OCI-LY1 (cell line): ENCODE results near the gene FBXO11.

Experiments
- H2AFZ ChIP-seq: fragments of 200-600 bp; sonication (generic), shearing (Covaris generic); 2 replicates; pipeline ENCODE4 v1.6.0; 2014; ENCODE audit warnings: antibody characterized with exemption, mild to moderate bottlenecking, low read length
- H3F3A ChIP-seq: fragments of 200-600 bp; sonication (generic), shearing (Covaris generic); 2 replicates; pipeline ENCODE4 v1.6.0; 2014; ENCODE audit warnings: mild to moderate bottlenecking, antibody characterized with exemption, low read length, moderate library complexity; ENCODE audit not compliant: insufficient read depth
- H3K27ac ChIP-seq: fragments of 200-600 bp; sonication (generic); 2 replicates; pipeline ENCODE4 v1.5.1; 2014; ENCODE audit warnings: low read length, mixed run types, mild to moderate bottlenecking, low read depth; ENCODE audit not compliant: poor library complexity, severe bottlenecking
- H3K27me3 ChIP-seq: fragments of 200-600 bp; sonication (generic); 2 replicates; pipeline ENCODE4 v1.6.0; 2014; ENCODE audit warnings: antibody characterized with exemption, mild to moderate bottlenecking, low read length, moderate library complexity; ENCODE audit not compliant: insufficient read depth
- H3K36me3 ChIP-seq: fragments of 200-600 bp; sonication (generic); 2 replicates; pipeline ENCODE4 v1.6.1; 2014; ENCODE audit warnings: mild to moderate bottlenecking, antibody characterized with exemption, low read length, moderate library complexity, mixed read lengths; ENCODE audit not compliant: insufficient read depth
- H3K4me1 ChIP-seq: fragments of 200-600 bp; sonication (generic); 2 replicates; pipeline ENCODE4 v1.5.1; 2014; ENCODE audit warnings: mild to moderate bottlenecking, low read length, moderate library complexity; ENCODE audit not compliant: insufficient read depth, severe bottlenecking
- H3K4me2 ChIP-seq: fragments of 200-600 bp; sonication (generic), shearing (Covaris generic); 2 replicates; pipeline ENCODE4 v1.6.1; 2014; ENCODE audit warnings: low read length
- H3K4me3 ChIP-seq: fragments of 200-600 bp; sonication (generic); 2 replicates; pipeline ENCODE4 v1.5.1; 2014; ENCODE audit warnings: low read length, low read depth, mild to moderate bottlenecking, mixed read lengths; ENCODE audit not compliant: poor library complexity, severe bottlenecking
- H3K79me2 ChIP-seq: fragments of 200-600 bp; shearing (Covaris generic); 2 replicates; pipeline ENCODE4 v1.6.1; 2016; ENCODE audit warnings: mixed run types, low read length, mixed read lengths; ENCODE audit not compliant: insufficient read depth
- H3K9ac ChIP-seq: fragments of 200-600 bp; sonication (generic), shearing (Covaris generic); 2 replicates; pipeline ENCODE4 v1.6.1; 2014; ENCODE audit warnings: mild to moderate bottlenecking, low read length, mixed read lengths
- H3K9me2 ChIP-seq: fragments of 200-600 bp; sonication (generic), shearing (Covaris generic); 2 replicates; pipeline ENCODE4 v1.6.1; 2014; ENCODE audit warnings: low read depth, mild to moderate bottlenecking, low read length, mixed read lengths
- H3K9me3 ChIP-seq: fragments of 200-600 bp; shearing (Covaris generic); 2 replicates; pipeline ENCODE4 v1.6.1; 2014; ENCODE audit warnings: low read length, mixed read lengths
- H4K20me1 ChIP-seq: fragments of 200-600 bp; sonication (generic), shearing (Covaris generic); 2 replicates; pipeline ENCODE4 v1.6.0; 2016; ENCODE audit warnings: mild to moderate bottlenecking, low read length; ENCODE audit not compliant: insufficient read depth
- EZH2 ChIP-seq: fragments of 200-600 bp; sonication (generic), shearing (Covaris generic); IDR thresholded peaks from 2 replicates; pipeline ENCODE4 v1.8.0; 2017; ENCODE audit warnings: borderline replicate concordance, mixed run types, mild to moderate bottlenecking, antibody characterized with exemption, low read length, moderate library complexity, mixed read lengths
- TF ChIP-seq, protein P1 (sequence below): fragments of 200-600 bp; sonication (generic), shearing (Covaris generic); IDR thresholded peaks from 2 replicates; pipeline ENCODE4 v1.5.1; 2017; ENCODE audit warnings: mild to moderate bottlenecking, antibody characterized with exemption, low read length, moderate library complexity, mixed read lengths

Gene FBXO11

DNA sequence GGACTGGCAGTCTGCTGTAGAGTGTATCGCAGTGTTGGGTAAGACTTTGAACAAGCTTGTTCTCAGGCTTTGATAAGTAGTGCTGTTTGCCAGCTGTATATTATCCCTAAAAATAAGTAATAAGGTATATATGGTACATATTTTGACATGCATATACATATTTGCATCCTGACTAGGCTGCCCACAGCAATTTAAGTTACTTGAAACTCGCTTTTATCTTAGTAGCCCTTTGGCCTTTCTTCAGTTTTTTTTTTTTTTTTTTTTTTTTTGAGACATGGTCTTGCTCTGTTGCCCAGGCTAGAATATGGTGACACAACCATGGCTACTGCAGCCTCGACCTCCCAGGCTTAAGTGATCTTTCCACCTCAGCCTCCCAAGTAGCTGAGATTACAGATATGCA lies 105.2 kb downstream of the FBXO11 start:
- Histone ChIP-seq H3K27ac (no peak overlapping the region), H3K4me1 (no peaks in the 10 kb centered on the region), H3K9me2 (no peaks in the 10 kb centered on the region), H2AFZ (no peak overlapping the region), H3K36me3 (peaks cover 100% of the 10 kb centered on the region), H3K27me3 (no peaks in the 10 kb centered on the region), H3K9me3 (peaks cover 4% of the 10 kb centered on the region; the same call in 1 of the 2 replicates), H3K79me2 (peaks cover 17% of the 10 kb centered on the region), H3F3A (peaks cover 1% of the 10 kb centered on the region; the same call in 1 of the 2 replicates), H3K9ac (no peak overlapping the region), H3K4me3 (no peak overlapping the region), H4K20me1 (no peaks in the 10 kb centered on the region), H3K4me2 (no peak overlapping the region)
- TF ChIP-seq, protein P1, sequence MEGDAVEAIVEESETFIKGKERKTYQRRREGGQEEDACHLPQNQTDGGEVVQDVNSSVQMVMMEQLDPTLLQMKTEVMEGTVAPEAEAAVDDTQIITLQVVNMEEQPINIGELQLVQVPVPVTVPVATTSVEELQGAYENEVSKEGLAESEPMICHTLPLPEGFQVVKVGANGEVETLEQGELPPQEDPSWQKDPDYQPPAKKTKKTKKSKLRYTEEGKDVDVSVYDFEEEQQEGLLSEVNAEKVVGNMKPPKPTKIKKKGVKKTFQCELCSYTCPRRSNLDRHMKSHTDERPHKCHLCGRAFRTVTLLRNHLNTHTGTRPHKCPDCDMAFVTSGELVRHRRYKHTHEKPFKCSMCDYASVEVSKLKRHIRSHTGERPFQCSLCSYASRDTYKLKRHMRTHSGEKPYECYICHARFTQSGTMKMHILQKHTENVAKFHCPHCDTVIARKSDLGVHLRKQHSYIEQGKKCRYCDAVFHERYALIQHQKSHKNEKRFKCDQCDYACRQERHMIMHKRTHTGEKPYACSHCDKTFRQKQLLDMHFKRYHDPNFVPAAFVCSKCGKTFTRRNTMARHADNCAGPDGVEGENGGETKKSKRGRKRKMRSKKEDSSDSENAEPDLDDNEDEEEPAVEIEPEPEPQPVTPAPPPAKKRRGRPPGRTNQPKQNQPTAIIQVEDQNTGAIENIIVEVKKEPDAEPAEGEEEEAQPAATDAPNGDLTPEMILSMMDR, result no peak
- no peak for TF ChIP-seq EZH2

DNA sequence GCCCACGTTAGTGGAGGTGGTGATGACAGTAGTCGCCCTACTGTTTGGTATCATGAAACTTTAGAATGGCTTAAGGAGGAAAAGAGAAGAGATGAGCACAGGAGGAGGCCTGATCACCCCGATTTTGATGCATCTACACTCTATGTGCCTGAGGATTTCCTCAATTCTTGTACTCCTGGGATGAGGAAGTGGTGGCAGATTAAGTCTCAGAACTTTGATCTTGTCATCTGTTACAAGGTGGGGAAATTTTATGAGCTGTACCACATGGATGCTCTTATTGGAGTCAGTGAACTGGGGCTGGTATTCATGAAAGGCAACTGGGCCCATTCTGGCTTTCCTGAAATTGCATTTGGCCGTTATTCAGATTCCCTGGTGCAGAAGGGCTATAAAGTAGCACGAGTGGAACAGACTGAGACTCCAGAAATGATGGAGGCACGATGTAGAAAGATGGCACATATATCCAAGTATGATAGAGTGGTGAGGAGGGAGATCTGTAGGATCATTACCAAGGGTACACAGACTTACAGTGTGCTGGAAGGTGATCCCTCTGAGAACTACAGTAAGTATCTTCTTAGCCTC lies 107.2 kb downstream of the FBXO11 start:
- Histone ChIP-seq H4K20me1 (no peaks in the 10 kb centered on the region), H3K4me3 (no peak overlapping the region), H2AFZ (no peak overlapping the region), H3K36me3 (peaks cover 100% of the 10 kb centered on the region), H3K9me3 (peaks cover 4% of the 10 kb centered on the region; the same call in 1 of the 2 replicates), H3K27me3 (no peaks in the 10 kb centered on the region), H3K4me1 (no peaks in the 10 kb centered on the region), H3F3A (no peaks in the 10 kb centered on the region), H3K27ac (no peak overlapping the region), H3K9ac (no peak overlapping the region), H3K4me2 (no peak overlapping the region), H3K9me2 (no peaks in the 10 kb centered on the region), H3K79me2 (peaks cover 31% of the 10 kb centered on the region)
- TF ChIP-seq, protein P1, result no peak
- TF ChIP-seq EZH2, result no peak

DNA sequence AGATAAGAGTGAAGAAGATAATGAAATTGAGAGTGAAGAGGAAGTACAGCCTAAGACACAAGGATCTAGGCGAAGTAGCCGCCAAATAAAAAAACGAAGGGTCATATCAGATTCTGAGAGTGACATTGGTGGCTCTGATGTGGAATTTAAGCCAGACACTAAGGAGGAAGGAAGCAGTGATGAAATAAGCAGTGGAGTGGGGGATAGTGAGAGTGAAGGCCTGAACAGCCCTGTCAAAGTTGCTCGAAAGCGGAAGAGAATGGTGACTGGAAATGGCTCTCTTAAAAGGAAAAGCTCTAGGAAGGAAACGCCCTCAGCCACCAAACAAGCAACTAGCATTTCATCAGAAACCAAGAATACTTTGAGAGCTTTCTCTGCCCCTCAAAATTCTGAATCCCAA lies 107.7 kb downstream of the FBXO11 start:
- TF ChIP-seq, protein P1, result no peak
- TF ChIP-seq EZH2, result no peak
- no peaks in the 10 kb centered on the region for H3F3A ChIP-seq
- H3K9ac ChIP-seq, result no peak overlapping the region
- no peaks in the 10 kb centered on the region for H4K20me1 ChIP-seq
- peaks cover 32% of the 10 kb centered on the region for H3K79me2 ChIP-seq
- H3K4me2 ChIP-seq, result no peak overlapping the region
- H3K4me1 ChIP-seq, result no peaks in the 10 kb centered on the region
- H3K9me2 ChIP-seq, result no peaks in the 10 kb centered on the region
- H3K36me3 ChIP-seq, result peaks cover 98% of the 10 kb centered on the region
- H3K27me3 ChIP-seq, result no peaks in the 10 kb centered on the region
- peaks cover 4% of the 10 kb centered on the region; the same call in 1 of the 2 replicates for H3K9me3 ChIP-seq
- H2AFZ ChIP-seq, result no peak overlapping the region
- no peak overlapping the region for H3K27ac ChIP-seq
- no peak overlapping the region for H3K4me3 ChIP-seq
